NCI-H2107 (cell line): Measurements from ENCODE around the gene SOX5.

ENCODE experiments used
- DNase-seq: peaks from one replicate; lab custom pipeline; 2025; lab: John Stamatoyannopoulos, UW

The SOX5 gene

GRCh38 chr12:23684121-23684520, 265.3 kb downstream of the SOX5 start:
- DNase-seq, result no peak

GRCh38 chr12:23681237-23681636, 268.2 kb downstream of the SOX5 start:
- no peak for DNase-seq

GRCh38 chr12:23674064-23674463, 275.4 kb downstream of the SOX5 start:
- DNase-seq, result no peak

- DNase-seq, result no peak
Observed at GRCh38 chr12:23671881-23672280, 277.6 kb downstream of the SOX5 start.

- DNase-seq, result no peak
Observed at GRCh38 chr12:23670684-23671083, 278.8 kb downstream of the SOX5 start.

GRCh38 chr12:23669691-23670090, 279.8 kb downstream of the SOX5 start:
- no peak for DNase-seq

- no peak for DNase-seq
Observed at GRCh38 chr12:23666866-23667265, 282.6 kb downstream of the SOX5 start.

- DNase-seq, result no peak
Observed at GRCh38 chr12:23662966-23663365, 286.5 kb downstream of the SOX5 start.

GRCh38 chr12:23659131-23659530, 290.3 kb downstream of the SOX5 start:
- no peak for DNase-seq

GRCh38 chr12:23657598-23657997, 291.9 kb downstream of the SOX5 start:
- DNase-seq, result no peak

- no peak for DNase-seq
Observed at GRCh38 chr12:23655884-23656283, 293.6 kb downstream of the SOX5 start.

- no peak for DNase-seq
Observed at GRCh38 chr12:23655112-23655511, 294.4 kb downstream of the SOX5 start.

GRCh38 chr12:23648546-23648945, 300.9 kb downstream of the SOX5 start:
- no peak for DNase-seq

- peak; percentile 82 for DNase-seq
Observed at GRCh38 chr12:23640754-23641153, 308.7 kb downstream of the SOX5 start.

GRCh38 chr12:23634344-23634743, 315.1 kb downstream of the SOX5 start:
- DNase-seq, result no peak

GRCh38 chr12:23631786-23632377, 317.6 kb downstream of the SOX5 start:
- no peak for DNase-seq

GRCh38 chr12:23630524-23630923, 318.9 kb downstream of the SOX5 start:
- DNase-seq, result no peak

GRCh38 chr12:23628806-23629205, 320.7 kb downstream of the SOX5 start:
- DNase-seq, result no peak

GRCh38 chr12:23626791-23627190, 322.7 kb downstream of the SOX5 start:
- no peak for DNase-seq

GRCh38 chr12:23621900-23622299, 327.6 kb downstream of the SOX5 start:
- DNase-seq, result no peak

GRCh38 chr12:23618718-23619117, 330.8 kb downstream of the SOX5 start:
- no peak for DNase-seq

- no peak for DNase-seq
Observed at GRCh38 chr12:23617749-23618148, 331.7 kb downstream of the SOX5 start.

- DNase-seq, result no peak
Observed at GRCh38 chr12:23614280-23614679, 335.2 kb downstream of the SOX5 start.

GRCh38 chr12:23611320-23611719, 338.1 kb downstream of the SOX5 start:
- no peak for DNase-seq

- no peak for DNase-seq
Observed at GRCh38 chr12:23600919-23601318, 348.6 kb downstream of the SOX5 start.
